ENCODE results near the gene PDE11A. TPM values are rescaled to one million over a fixed set of nuclear protein-coding genes. Genes with fewer than 3 reads are reported as not detected.

Gene PDE11A
- total RNA-seq, 1 donor from 2014 or later: 1.00 TPM

- DNase-seq (ENCODE audit: low spot score): no peak
These were observed 471.7 kb downstream of the PDE11A start for GRCh38 chr2:177600917-177601316.

- DNase-seq (ENCODE audit: low spot score): no peak
These were observed 472.6 kb downstream of the PDE11A start for GRCh38 chr2:177599956-177600355.

- no peak for DNase-seq (ENCODE audit: low spot score)
These were observed 473.4 kb downstream of the PDE11A start for GRCh38 chr2:177599139-177599688.

GRCh38 chr2:177598326-177599138, 474.0 kb downstream of the PDE11A start:
- DNase-seq (ENCODE audit: low spot score): no peak

GRCh38 chr2:177597759-177598158, 474.8 kb downstream of the PDE11A start:
- DNase-seq (ENCODE audit: low spot score): no peak

GRCh38 chr2:177596866-177597265, 475.7 kb downstream of the PDE11A start:
- DNase-seq (ENCODE audit: low spot score): no peak

GRCh38 chr2:177595126-177595845, 477.3 kb downstream of the PDE11A start:
- DNase-seq (ENCODE audit: low spot score): no peak

GRCh38 chr2:177593402-177593801, 479.2 kb downstream of the PDE11A start:
- no peak for DNase-seq (ENCODE audit: low spot score)

GRCh38 chr2:177592945-177593344, 479.6 kb downstream of the PDE11A start:
- DNase-seq (ENCODE audit: low spot score): no peak

GRCh38 chr2:177592397-177592796, 480.2 kb downstream of the PDE11A start:
- DNase-seq (ENCODE audit: low spot score): no peak

- no peak for DNase-seq (ENCODE audit: low spot score)
These were observed 483.4 kb downstream of the PDE11A start for GRCh38 chr2:177589186-177589585.

GRCh38 chr2:177588671-177589070, 483.9 kb downstream of the PDE11A start:
- no peak for DNase-seq (ENCODE audit: low spot score)

GRCh38 chr2:177587371-177587770, 485.2 kb downstream of the PDE11A start:
- no peak for DNase-seq (ENCODE audit: low spot score)

- DNase-seq (ENCODE audit: low spot score): no peak
These were observed 486.4 kb downstream of the PDE11A start for GRCh38 chr2:177586154-177586553.

- no peak for DNase-seq (ENCODE audit: low spot score)
These were observed 487.2 kb downstream of the PDE11A start for GRCh38 chr2:177585234-177585863.

- no peak for DNase-seq (ENCODE audit: low spot score)
These were observed 488.4 kb downstream of the PDE11A start for GRCh38 chr2:177584030-177584692.

- DNase-seq (ENCODE audit: low spot score): no peak
These were observed 490.6 kb downstream of the PDE11A start for GRCh38 chr2:177582000-177582399.

- DNase-seq (ENCODE audit: low spot score): no peak
These were observed 493.0 kb downstream of the PDE11A start for GRCh38 chr2:177579486-177580036.

- no peak for DNase-seq (ENCODE audit: low spot score)
These were observed 494.1 kb downstream of the PDE11A start for GRCh38 chr2:177578454-177578853.

GRCh38 chr2:177577075-177577474, 495.5 kb downstream of the PDE11A start:
- no peak for DNase-seq (ENCODE audit: low spot score)

GRCh38 chr2:177575358-177575757, 497.2 kb downstream of the PDE11A start:
- DNase-seq (ENCODE audit: low spot score): no peak

Data from mesenteric fat pad (tissue), 1 donor.